WTC11 (cell line): ENCODE results near the gene ALOX15B. TPM values are rescaled to one million over a fixed set of nuclear protein-coding genes. Genes with fewer than 3 reads are reported as not detected.

Experiments
- ATAC-seq: fragments of 200-7000 bp; cut with Tn5 transposase; 2 replicates; pipeline ENCODE4 v1.10.0; 2021; ENCODE audit warnings: mild to moderate bottlenecking, moderate library complexity
- CTCF ChIA-PET: fragments of 300-600 bp; sonication (Branson Sonifier 250); formaldehyde crosslinking; loops from one replicate; lab custom pipeline; 2021; ENCODE audit warnings: antibody characterized with exemption; lab: Charles Lee
- POLR2A ChIA-PET: fragments of 350-600 bp; sonication (Branson Sonifier 250); formaldehyde crosslinking; loops from one replicate; lab custom pipeline; 2021; ENCODE audit warnings: antibody characterized with exemption; lab: Charles Lee
- DNase-seq: peaks from one replicate; pipeline ENCODE4 v3.0.0; 2021; ENCODE audit warnings: low spot score
- H3K27ac Mint-ChIP-seq: 2 replicates; pipeline ENCODE4 v1.8.0; 2021; ENCODE audit warnings: mixed read lengths
- H3K27me3 Mint-ChIP-seq: 2 replicates; pipeline ENCODE4 v1.8.0; 2021; ENCODE audit warnings: low read depth, mild to moderate bottlenecking, moderate library complexity, mixed read lengths
- H3K36me3 Mint-ChIP-seq: 2 replicates; pipeline ENCODE4 v1.8.0; 2021; ENCODE audit warnings: mixed read lengths
- H3K4me1 Mint-ChIP-seq: 2 replicates; pipeline ENCODE4 v1.8.0; 2022; ENCODE audit warnings: mixed read lengths
- H3K4me3 Mint-ChIP-seq: 2 replicates; pipeline ENCODE4 v1.8.0; 2021; ENCODE audit warnings: mild to moderate bottlenecking, moderate library complexity, mixed read lengths
- H3K9me3 Mint-ChIP-seq: 2 replicates; pipeline ENCODE4 v1.8.0; 2021; ENCODE audit warnings: mixed read lengths
- CREB1 ChIP-seq: sonication (generic); formaldehyde crosslinking; IDR thresholded peaks from 2 replicates; pipeline ENCODE4 v1.8.0; 2023; ENCODE audit warnings: mild to moderate bottlenecking, missing genetic modification reagents
- CREM ChIP-seq: sonication (generic); formaldehyde crosslinking; IDR thresholded peaks from 2 replicates; pipeline ENCODE4 v1.8.1; 2022; ENCODE audit warnings: mild to moderate bottlenecking, missing genetic modification reagents, moderate library complexity
- EMX1 ChIP-seq: fragments of 250-450 bp; sonication (Bioruptor Pico); IDR thresholded peaks from 2 replicates; pipeline ENCODE4 v1.8.0; 2021; ENCODE audit warnings: mild to moderate bottlenecking
- ETV6 ChIP-seq: sonication (generic); formaldehyde crosslinking; IDR thresholded peaks from 2 replicates; pipeline ENCODE4 v1.8.1; 2022; ENCODE audit warnings: mild to moderate bottlenecking, missing genetic modification reagents
- IRF2 ChIP-seq: sonication (generic); formaldehyde crosslinking; IDR thresholded peaks from 2 replicates; pipeline ENCODE4 v1.8.0; 2022; ENCODE audit warnings: low read depth, missing genetic modification reagents, borderline replicate concordance
- MYBL2 ChIP-seq: sonication (generic); formaldehyde crosslinking; IDR thresholded peaks from 2 replicates; pipeline ENCODE4 v1.8.1; 2023; ENCODE audit warnings: mild to moderate bottlenecking, moderate library complexity, missing genetic modification reagents
- SMAD3 ChIP-seq: sonication (generic); formaldehyde crosslinking; IDR thresholded peaks from 2 replicates; pipeline ENCODE4 v1.8.0; 2022; ENCODE audit warnings: missing genetic modification reagents, mild to moderate bottlenecking, borderline replicate concordance
- ZNF121 ChIP-seq: sonication (generic); formaldehyde crosslinking; IDR thresholded peaks from 2 replicates; pipeline ENCODE4 v1.8.0; 2023; ENCODE audit warnings: missing genetic modification reagents
- ZNF416 ChIP-seq: fragments of 250-450 bp; sonication (Bioruptor Pico); IDR thresholded peaks from 2 replicates; pipeline ENCODE4 v1.9.0; 2021; ENCODE audit warnings: mild to moderate bottlenecking, inconsistent platforms
- total RNA-seq: library from RNA; stranded (reverse); gene quantifications from 3 replicates; pipeline ENCODE4 v1.2.3, GENCODE V29; 2021
- TF ChIP-seq, protein P1 (sequence below): sonication (generic); formaldehyde crosslinking; IDR thresholded peaks from 2 replicates; pipeline ENCODE4 v1.8.1; 2022; ENCODE audit warnings: missing genetic modification reagents, borderline replicate concordance
- TF ChIP-seq, protein P2 (sequence below): sonication (generic); formaldehyde crosslinking; IDR thresholded peaks from 2 replicates; pipeline ENCODE4 v1.8.1; 2022; ENCODE audit warnings: low read depth, mild to moderate bottlenecking, moderate library complexity, missing genetic modification reagents, borderline replicate concordance
- TF ChIP-seq, protein P3 (sequence below): fragments of 250-450 bp; sonication (Bioruptor Pico); conservative IDR thresholded peaks from 2 replicates; pipeline ENCODE4 v1.9.0; 2021; ENCODE audit warnings: mild to moderate bottlenecking
- TF ChIP-seq, protein P4 (sequence below): fragments of 200-600 bp; IDR thresholded peaks from 2 replicates; pipeline ENCODE4 v1.8.0; 2022; ENCODE audit warnings: antibody characterized with exemption
- TF ChIP-seq, protein P5 (sequence below): sonication (generic); formaldehyde crosslinking; IDR thresholded peaks from 2 replicates; pipeline ENCODE4 v1.8.0; 2022; ENCODE audit warnings: mild to moderate bottlenecking, missing genetic modification reagents
- TF ChIP-seq, protein P6 (sequence below): sonication (generic); formaldehyde crosslinking; IDR thresholded peaks from 2 replicates; pipeline ENCODE4 v1.8.1; 2022; ENCODE audit warnings: mild to moderate bottlenecking, moderate library complexity, missing genetic modification reagents
- TF ChIP-seq, protein P7 (sequence below): sonication (generic); formaldehyde crosslinking; IDR thresholded peaks from 2 replicates; pipeline ENCODE4 v1.8.1; 2023; ENCODE audit warnings: mild to moderate bottlenecking, missing genetic modification reagents, moderate library complexity
- TF ChIP-seq, protein P8 (sequence below): sonication (generic); formaldehyde crosslinking; conservative IDR thresholded peaks from 2 replicates; pipeline ENCODE4 v1.8.1; 2023; ENCODE audit warnings: mild to moderate bottlenecking, low read depth, missing genetic modification reagents, moderate library complexity
- TF ChIP-seq, protein P9 (sequence below): sonication (generic); formaldehyde crosslinking; IDR thresholded peaks from 2 replicates; pipeline ENCODE4 v1.8.0; 2022; ENCODE audit warnings: mild to moderate bottlenecking, missing genetic modification reagents

The ALOX15B gene
- total RNA-seq, 1 experiment from 2014 or later, result 0.22 TPM

DNA sequence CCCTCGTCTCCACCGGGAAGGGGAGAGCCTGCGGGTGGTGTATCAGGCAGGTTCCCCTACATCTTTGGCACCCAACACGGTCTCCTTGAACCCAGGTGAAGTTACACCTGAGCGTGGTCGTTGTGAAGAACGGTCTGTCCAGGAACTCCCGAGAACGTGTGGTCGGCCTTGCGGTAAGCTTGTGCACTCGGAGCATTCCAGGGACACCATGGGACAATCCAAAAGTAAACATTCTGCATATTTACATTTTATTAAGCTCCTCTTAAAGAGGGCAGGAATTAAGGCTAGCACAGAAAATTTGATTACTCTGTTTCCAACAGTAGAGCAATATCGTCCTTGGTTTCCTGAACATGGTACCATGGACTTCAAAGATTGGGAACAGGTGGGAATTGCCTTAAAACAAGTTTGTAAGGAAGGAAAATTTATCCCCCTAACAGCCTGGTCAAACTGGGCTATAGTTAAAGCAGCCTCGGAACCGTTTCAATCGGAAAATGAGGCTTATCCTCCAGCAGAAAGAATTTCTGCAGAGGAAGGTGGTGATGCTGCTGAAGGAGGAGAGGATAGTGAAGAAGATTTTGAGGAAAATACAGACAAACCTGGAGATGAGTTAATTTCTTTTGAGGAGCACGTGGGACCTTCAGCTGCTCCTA is 18.2 kb downstream of the ALOX15B start (continued):
- TF ChIP-seq, protein P1, sequence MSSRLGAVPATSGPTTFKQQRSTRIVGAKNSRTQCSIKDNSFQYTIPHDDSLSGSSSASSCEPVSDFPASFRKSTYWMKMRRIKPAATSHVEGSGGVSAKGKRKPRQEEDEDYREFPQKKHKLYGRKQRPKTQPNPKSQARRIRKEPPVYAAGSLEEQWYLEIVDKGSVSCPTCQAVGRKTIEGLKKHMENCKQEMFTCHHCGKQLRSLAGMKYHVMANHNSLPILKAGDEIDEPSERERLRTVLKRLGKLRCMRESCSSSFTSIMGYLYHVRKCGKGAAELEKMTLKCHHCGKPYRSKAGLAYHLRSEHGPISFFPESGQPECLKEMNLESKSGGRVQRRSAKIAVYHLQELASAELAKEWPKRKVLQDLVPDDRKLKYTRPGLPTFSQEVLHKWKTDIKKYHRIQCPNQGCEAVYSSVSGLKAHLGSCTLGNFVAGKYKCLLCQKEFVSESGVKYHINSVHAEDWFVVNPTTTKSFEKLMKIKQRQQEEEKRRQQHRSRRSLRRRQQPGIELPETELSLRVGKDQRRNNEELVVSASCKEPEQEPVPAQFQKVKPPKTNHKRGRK, result no peak
- no peak for TF ChIP-seq CREB1 (CRISPR knock-in tag)
- TF ChIP-seq, protein P2, sequence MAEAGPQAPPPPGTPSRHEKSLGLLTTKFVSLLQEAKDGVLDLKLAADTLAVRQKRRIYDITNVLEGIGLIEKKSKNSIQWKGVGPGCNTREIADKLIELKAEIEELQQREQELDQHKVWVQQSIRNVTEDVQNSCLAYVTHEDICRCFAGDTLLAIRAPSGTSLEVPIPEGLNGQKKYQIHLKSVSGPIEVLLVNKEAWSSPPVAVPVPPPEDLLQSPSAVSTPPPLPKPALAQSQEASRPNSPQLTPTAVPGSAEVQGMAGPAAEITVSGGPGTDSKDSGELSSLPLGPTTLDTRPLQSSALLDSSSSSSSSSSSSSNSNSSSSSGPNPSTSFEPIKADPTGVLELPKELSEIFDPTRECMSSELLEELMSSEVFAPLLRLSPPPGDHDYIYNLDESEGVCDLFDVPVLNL (CRISPR knock-in tag), result no peak
- no peak for TF ChIP-seq SMAD3 (CRISPR knock-in tag)
- no peak for TF ChIP-seq IRF2 (CRISPR knock-in tag)
- TF ChIP-seq, protein P3, sequence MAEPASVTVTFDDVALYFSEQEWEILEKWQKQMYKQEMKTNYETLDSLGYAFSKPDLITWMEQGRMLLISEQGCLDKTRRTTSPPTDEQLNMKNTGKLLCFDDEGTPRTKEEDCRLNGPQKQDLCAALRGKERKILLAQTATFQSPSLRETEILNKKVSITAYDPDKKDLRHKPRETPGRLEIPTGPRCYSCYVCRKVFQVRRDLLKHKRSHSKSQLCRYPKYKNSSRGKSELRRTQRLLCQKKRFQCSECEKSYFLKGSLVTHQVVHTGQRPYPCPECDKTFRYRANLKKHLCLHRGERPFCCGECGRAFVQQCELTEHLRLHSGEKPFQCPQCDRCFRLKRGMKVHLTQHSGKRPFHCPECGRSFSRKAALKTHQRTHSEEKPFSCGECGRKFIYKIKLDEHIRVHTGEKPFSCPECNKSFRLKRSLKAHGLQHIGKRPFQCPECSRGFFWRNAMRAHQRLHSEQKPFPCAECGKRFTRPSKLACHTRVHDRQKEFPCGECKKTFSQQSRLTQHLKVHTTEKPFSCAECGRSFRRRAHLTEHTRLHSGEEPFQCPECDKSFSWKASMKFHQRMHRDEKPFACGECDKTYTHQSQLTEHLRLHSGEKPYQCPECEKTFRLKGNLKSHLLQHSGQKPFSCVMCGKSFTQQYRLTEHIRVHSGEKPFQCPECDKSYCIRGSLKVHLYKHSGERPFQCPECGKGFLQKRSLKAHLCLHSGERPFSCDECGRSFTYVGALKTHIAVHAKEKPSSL (CRISPR knock-in tag), result no peak
- no peak for TF ChIP-seq CREM (CRISPR knock-in tag)

DNA sequence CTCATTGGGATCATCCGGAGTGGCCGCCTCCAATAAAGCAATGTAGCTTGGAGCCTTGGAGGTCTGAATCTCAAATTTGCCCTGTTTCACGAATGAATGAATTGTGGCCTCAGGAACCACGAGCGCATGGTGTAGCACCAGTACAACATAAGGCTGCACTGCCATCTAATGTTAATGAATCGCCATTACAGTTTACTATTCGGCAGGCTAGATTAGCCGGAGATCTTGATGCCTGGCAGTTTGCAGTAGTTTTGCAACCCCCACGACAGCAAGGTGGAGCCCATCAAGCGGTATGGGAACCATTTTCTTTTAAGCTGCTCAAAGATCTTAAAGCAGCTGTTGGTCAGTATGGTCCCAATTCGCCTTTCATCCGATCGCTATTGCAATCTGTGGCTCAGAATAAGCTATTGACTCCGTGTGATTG is 18.8 kb downstream of the ALOX15B start:
- ATAC-seq, result peak; percentile 87
- Mint-ChIP-seq H3K4me1 (peaks cover 38% of the 10 kb centered on the region), H3K9me3 (no peaks in the 10 kb centered on the region), H3K27me3 (peaks cover 38% of the 10 kb centered on the region), H3K36me3 (no peaks in the 10 kb centered on the region), H3K4me3 (peak overlapping the region; percentile 32; the same call in 1 of the 2 replicates), H3K27ac (no peak overlapping the region)
- peak; percentile 47 for DNase-seq
- TF ChIP-seq MYBL2 (CRISPR knock-in tag), result no peak
- TF ChIP-seq, protein P4, sequence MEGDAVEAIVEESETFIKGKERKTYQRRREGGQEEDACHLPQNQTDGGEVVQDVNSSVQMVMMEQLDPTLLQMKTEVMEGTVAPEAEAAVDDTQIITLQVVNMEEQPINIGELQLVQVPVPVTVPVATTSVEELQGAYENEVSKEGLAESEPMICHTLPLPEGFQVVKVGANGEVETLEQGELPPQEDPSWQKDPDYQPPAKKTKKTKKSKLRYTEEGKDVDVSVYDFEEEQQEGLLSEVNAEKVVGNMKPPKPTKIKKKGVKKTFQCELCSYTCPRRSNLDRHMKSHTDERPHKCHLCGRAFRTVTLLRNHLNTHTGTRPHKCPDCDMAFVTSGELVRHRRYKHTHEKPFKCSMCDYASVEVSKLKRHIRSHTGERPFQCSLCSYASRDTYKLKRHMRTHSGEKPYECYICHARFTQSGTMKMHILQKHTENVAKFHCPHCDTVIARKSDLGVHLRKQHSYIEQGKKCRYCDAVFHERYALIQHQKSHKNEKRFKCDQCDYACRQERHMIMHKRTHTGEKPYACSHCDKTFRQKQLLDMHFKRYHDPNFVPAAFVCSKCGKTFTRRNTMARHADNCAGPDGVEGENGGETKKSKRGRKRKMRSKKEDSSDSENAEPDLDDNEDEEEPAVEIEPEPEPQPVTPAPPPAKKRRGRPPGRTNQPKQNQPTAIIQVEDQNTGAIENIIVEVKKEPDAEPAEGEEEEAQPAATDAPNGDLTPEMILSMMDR, result peak; percentile 62
- peak; percentile 36; the same call in 1 of the 2 replicates for TF ChIP-seq ZNF121 (CRISPR knock-in tag)
- TF ChIP-seq, protein P5, sequence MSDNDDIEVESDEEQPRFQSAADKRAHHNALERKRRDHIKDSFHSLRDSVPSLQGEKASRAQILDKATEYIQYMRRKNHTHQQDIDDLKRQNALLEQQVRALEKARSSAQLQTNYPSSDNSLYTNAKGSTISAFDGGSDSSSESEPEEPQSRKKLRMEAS, result peak; percentile 39; the same call in 1 of the 2 replicates
- CTCF ChIA-PET, result interaction anchor here (0.6 to 11.8 kb wide), 38 partner anchors 11 to 352 kb away, joined by 3 to 380 read pairs (median 4); partner anchors contain the start of genes ALOX15B, ALOXE3, BORCS6 and CHD3
- POLR2A ChIA-PET, result no interaction called here

DNA sequence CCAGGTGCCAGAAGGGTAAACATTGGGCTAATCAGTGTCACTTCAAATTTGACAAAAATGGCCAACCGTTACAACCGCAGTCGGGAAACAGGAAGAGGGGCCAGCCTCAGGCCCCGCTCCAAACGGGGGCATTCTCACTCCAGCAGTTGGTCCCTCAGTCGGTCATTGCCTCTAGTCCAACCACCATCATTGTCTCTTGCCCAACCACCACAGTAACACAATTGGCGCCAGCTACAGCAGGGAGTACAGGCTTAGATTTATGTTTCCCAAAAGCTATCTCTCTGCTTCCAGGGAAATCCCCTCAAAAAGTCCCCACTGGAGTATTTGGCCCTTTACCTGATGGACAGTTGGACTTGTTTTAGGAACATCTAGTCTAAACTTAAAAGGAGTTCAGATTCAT is 20.3 kb downstream of the ALOX15B start:
- Mint-ChIP-seq H3K9me3 (no peaks in the 10 kb centered on the region), H3K27me3 (peaks cover 42% of the 10 kb centered on the region), H3K4me1 (peaks cover 47% of the 10 kb centered on the region), H3K27ac (no peak overlapping the region), H3K4me3 (no peak overlapping the region), H3K36me3 (no peaks in the 10 kb centered on the region)
- no peak for DNase-seq
- ATAC-seq, result no peak
- CTCF ChIA-PET, result interaction anchor here (0.8 to 11.8 kb wide), 8 partner anchors 16 to 224 kb away, joined by 3 to 380 read pairs (median 10); partner anchors contain the start of genes ALOXE3 and HES7
- POLR2A ChIA-PET, result interaction anchor here (0.6 kb wide), 1 partner anchor 164 kb away, joined by 3 read pairs; no protein-coding TSS in a partner anchor
- TF ChIP-seq ZNF416, result no peak
- TF ChIP-seq ETV6 (CRISPR knock-in tag), result no peak
- TF ChIP-seq SMAD3 (CRISPR knock-in tag), result no peak
- TF ChIP-seq, protein P6, sequence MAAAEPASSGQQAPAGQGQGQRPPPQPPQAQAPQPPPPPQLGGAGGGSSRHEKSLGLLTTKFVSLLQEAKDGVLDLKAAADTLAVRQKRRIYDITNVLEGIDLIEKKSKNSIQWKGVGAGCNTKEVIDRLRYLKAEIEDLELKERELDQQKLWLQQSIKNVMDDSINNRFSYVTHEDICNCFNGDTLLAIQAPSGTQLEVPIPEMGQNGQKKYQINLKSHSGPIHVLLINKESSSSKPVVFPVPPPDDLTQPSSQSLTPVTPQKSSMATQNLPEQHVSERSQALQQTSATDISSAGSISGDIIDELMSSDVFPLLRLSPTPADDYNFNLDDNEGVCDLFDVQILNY, result no peak
- TF ChIP-seq, protein P7, sequence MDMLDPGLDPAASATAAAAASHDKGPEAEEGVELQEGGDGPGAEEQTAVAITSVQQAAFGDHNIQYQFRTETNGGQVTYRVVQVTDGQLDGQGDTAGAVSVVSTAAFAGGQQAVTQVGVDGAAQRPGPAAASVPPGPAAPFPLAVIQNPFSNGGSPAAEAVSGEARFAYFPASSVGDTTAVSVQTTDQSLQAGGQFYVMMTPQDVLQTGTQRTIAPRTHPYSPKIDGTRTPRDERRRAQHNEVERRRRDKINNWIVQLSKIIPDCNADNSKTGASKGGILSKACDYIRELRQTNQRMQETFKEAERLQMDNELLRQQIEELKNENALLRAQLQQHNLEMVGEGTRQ (CRISPR knock-in tag), result no peak
- no peak for TF ChIP-seq EMX1
- TF ChIP-seq, protein P8, sequence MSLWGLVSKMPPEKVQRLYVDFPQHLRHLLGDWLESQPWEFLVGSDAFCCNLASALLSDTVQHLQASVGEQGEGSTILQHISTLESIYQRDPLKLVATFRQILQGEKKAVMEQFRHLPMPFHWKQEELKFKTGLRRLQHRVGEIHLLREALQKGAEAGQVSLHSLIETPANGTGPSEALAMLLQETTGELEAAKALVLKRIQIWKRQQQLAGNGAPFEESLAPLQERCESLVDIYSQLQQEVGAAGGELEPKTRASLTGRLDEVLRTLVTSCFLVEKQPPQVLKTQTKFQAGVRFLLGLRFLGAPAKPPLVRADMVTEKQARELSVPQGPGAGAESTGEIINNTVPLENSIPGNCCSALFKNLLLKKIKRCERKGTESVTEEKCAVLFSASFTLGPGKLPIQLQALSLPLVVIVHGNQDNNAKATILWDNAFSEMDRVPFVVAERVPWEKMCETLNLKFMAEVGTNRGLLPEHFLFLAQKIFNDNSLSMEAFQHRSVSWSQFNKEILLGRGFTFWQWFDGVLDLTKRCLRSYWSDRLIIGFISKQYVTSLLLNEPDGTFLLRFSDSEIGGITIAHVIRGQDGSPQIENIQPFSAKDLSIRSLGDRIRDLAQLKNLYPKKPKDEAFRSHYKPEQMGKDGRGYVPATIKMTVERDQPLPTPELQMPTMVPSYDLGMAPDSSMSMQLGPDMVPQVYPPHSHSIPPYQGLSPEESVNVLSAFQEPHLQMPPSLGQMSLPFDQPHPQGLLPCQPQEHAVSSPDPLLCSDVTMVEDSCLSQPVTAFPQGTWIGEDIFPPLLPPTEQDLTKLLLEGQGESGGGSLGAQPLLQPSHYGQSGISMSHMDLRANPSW (CRISPR knock-in tag), result no peak
- TF ChIP-seq, protein P9, sequence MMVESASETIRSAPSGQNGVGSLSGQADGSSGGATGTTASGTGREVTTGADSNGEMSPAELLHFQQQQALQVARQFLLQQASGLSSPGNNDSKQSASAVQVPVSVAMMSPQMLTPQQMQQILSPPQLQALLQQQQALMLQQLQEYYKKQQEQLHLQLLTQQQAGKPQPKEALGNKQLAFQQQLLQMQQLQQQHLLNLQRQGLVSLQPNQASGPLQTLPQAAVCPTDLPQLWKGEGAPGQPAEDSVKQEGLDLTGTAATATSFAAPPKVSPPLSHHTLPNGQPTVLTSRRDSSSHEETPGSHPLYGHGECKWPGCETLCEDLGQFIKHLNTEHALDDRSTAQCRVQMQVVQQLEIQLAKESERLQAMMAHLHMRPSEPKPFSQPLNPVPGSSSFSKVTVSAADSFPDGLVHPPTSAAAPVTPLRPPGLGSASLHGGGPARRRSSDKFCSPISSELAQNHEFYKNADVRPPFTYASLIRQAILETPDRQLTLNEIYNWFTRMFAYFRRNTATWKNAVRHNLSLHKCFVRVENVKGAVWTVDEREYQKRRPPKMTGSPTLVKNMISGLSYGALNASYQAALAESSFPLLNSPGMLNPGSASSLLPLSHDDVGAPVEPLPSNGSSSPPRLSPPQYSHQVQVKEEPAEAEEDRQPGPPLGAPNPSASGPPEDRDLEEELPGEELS (CRISPR knock-in tag), result no peak
